ENCODE data around the gene MAPRE2.

Gene MAPRE2

DNA sequence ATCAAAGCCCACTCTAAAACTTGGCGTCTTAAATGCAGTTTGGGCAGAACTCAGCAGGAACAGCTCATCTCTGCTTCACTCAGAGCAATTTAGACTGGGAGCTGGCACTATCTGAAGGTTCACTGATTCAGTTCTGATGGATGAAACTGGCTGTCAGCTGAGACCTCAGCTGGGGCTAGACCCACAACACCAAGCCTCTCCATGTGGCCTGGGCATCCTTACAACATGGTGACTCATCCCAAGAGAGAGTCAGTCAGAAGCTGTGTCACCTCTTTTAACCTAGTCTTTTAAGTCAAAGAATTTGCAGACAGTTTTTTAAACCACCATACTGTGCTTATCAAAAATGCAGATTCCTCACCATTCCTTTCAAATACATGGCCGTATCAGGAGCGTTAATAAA, 137.0 kb downstream of the MAPRE2 start:
- no peaks in the 10 kb centered on the region for H3K27me3 Mint-ChIP-seq
- H3K27ac Mint-ChIP-seq: no peak overlapping the region
- peak; percentile 53 to 64 for ATAC-seq (replicated peaks)
- peaks cover 0 to 9% of the 10 kb centered on the region in 2 donors for H3K9me3 Mint-ChIP-seq
- H3K36me3 Mint-ChIP-seq: no peaks in the 10 kb centered on the region
- no peak overlapping the region for H3K4me3 Mint-ChIP-seq
- peaks cover 6 to 7% of the 10 kb centered on the region in 2 donors for H3K4me1 Mint-ChIP-seq
- DNase-seq: no peak

DNA sequence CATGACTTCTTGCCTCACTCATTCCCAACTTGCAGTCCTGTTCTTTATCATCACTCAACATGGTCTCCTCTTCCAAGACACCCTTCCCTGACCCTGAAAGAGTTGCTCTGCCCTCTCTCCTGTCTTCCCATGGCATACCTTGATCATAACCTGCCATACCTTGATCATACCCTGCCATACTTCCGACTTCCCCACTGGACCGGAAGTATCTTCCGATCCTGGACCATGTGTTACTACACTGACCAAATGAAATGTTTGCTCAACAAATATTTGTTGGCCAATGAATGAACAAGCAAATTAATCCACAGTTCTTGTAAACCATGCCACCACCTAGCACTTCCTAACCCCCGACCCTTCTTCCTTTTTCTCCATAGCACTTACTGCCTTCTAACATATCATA, 138.7 kb downstream of the MAPRE2 start:
- Mint-ChIP-seq H3K36me3 (no peaks in the 10 kb centered on the region), H3K4me3 (no peak overlapping the region), H3K9me3 (peaks cover 0 to 9% of the 10 kb centered on the region in 2 donors), H3K27ac (no peak overlapping the region), H3K4me1 (peaks cover 0 to 2% of the 10 kb centered on the region in 2 donors), H3K27me3 (no peaks in the 10 kb centered on the region)
- ATAC-seq (replicated peaks) (no peak), DNase-seq (no peak)

DNA sequence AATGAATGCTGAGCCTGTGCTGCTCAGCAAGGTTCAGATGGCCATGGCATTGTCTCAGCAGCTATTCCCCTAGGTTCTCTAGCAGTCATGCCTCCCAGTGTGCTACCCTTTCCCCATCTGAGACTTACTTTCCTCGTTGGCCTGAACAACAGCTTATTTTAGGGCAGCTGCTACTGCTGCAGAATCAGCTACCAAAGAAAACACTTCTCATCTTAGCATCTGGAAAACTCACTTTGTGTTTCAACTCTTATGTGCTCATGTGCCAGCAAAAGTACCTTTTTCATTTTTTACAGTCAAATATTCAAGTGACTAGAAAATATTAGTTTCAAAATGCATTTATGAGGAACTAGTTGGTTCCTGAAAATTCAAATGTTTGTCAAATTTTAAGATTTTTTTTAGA, 139.2 kb downstream of the MAPRE2 start:
- no peaks in the 10 kb centered on the region for H3K36me3 Mint-ChIP-seq
- no peak for DNase-seq
- H3K4me1 Mint-ChIP-seq: peaks cover 0 to 2% of the 10 kb centered on the region in 2 donors
- H3K27me3 Mint-ChIP-seq: no peaks in the 10 kb centered on the region
- H3K9me3 Mint-ChIP-seq: peaks cover 0 to 9% of the 10 kb centered on the region in 2 donors
- no peak overlapping the region for H3K4me3 Mint-ChIP-seq
- ATAC-seq (replicated peaks): peak; percentile 18 to 23
- no peak overlapping the region for H3K27ac Mint-ChIP-seq

DNA sequence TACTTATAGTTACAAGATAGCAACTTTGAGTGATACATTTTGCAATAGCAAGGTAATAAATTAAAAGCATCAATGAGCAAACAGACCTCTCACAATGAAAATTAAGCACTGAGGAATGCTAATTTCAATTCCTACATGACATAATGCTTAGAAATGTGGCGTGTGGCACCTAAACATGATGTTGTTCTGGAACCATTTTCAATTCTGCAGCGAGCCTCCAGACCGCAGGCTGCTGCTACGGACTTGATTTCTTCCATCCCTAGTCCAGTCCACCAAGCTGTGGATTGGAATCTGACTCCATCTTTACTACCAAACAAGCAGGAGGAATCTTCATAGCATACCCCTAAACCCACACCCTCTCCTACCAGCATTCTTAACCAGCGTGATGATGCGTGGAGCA, 140.9 kb downstream of the MAPRE2 start:
- Mint-ChIP-seq H3K9me3 (no peaks in the 10 kb centered on the region), H3K27me3 (no peaks in the 10 kb centered on the region), H3K27ac (no peak overlapping the region), H3K36me3 (no peaks in the 10 kb centered on the region), H3K4me1 (peaks cover 2 to 7% of the 10 kb centered on the region in 2 donors), H3K4me3 (no peak overlapping the region)
- ATAC-seq (replicated peaks) (no peak), DNase-seq (no peak)

DNA sequence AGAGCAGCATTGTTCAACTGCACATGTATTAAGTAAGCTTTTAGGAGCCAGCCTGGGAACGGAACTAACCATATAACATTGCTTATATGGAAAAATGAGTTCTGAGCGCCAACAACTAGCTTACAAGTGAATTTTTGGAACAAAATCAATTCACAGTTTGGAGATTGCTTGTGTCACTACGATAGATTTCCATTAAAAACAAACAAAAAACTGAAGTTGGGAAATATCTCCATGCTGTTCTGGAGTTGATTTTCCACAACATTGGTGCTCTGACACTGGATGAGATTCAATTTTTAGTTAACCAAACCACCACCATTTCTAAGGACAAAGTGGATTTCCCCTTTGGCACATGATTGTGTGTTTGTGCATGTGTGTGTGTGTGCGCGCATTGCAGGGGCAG, 142.7 kb downstream of the MAPRE2 start:
- no peak for DNase-seq

DNA sequence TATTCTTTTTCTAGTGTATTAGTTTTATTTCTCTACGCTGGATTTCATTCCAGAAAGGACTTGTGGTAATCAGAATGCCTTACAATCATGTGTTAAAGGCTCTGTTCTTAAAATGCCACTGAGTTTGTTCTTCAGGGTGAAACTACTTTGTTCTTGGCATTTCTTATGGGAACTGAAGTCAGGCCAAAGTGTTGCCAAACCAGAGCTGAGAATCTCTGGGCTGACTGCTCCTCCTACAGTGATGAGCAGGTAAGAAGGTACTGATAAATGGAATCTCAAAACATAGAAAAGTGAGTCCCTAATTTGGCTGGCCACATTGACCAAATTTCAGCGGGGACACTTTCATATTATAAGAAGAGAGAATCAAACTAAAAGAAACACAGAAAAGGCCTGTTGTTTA, 144.6 kb downstream of the MAPRE2 start:
- Mint-ChIP-seq H3K9me3 (no peaks in the 10 kb centered on the region), H3K27me3 (no peaks in the 10 kb centered on the region), H3K27ac (no peak overlapping the region), H3K4me1 (peaks cover 2 to 8% of the 10 kb centered on the region in 2 donors), H3K4me3 (no peak overlapping the region), H3K36me3 (no peaks in the 10 kb centered on the region)
- no peak for DNase-seq
- ATAC-seq (replicated peaks): no peak

More for the DNA sequence above, 142.7 kb downstream of the MAPRE2 start:
- Mint-ChIP-seq H3K4me1 (peaks cover 2 to 8% of the 10 kb centered on the region in 2 donors), H3K27me3 (no peaks in the 10 kb centered on the region), H3K9me3 (no peaks in the 10 kb centered on the region), H3K27ac (no peak overlapping the region), H3K36me3 (no peaks in the 10 kb centered on the region), H3K4me3 (no peak overlapping the region)
- ATAC-seq (replicated peaks): no peak

DNA sequence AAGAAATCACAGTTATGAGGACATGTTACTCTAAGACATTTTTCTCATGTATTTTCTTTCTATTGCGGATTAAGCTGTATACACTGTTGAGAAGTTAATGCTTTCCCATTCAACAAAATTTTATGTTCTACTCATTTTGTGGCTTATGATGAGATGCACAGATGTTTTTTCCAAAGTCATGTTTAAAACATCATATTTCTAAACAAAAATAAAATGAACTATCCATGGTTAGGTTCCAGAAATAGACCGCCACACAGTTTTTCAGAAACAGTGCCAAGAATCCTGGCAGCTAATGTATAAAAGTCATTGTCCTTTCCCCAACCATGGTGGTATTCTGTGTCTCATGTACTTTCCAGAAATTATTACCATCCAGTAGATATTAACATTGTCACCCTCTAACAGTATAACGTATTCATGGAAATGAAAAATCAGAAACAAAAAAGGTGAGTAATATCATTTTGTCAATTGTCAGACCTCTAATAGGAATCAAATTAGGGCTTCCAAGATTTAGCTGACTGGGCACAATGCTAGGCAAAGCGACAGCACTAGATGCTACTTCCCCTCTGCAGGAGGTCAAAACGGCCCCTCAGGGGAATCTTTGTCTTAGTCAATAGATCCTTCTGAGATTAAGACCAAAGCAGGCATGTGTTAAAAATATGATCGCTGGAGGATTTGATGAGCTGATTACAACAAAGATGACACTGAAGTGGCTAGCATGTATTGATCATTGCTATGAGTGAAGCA, 145.2 kb downstream of the MAPRE2 start:
- H3K36me3 Mint-ChIP-seq: no peaks in the 10 kb centered on the region
- no peaks in the 10 kb centered on the region for H3K27me3 Mint-ChIP-seq
- H3K9me3 Mint-ChIP-seq: no peaks in the 10 kb centered on the region
- ATAC-seq (replicated peaks) (peak; percentile 58 to 67), DNase-seq (no peak)
- no peak overlapping the region for H3K4me3 Mint-ChIP-seq
- no peak overlapping the region for H3K27ac Mint-ChIP-seq
- H3K4me1 Mint-ChIP-seq: peaks cover 2 to 8% of the 10 kb centered on the region in 2 donors

DNA sequence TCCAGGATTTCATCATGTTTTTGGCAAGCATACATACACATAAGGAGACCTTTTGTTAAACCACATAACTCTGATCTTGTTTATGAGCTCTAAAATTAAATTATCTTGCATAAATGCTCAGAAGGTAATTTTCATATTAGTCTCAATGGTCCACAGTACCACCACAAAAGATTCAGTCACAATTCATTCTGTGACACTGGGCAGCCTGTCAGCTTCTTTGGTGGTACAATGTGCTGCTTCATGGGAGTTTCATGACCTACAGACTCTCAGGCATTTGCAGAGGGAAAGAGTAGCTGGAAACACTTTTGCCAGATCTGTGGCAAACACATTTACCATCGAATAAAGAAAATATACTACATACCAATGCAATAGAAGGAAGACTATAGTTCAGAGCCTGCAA, 148.3 kb downstream of the MAPRE2 start:
- ATAC-seq (replicated peaks) (no peak), DNase-seq (no peak)
- Mint-ChIP-seq H3K27me3 (no peaks in the 10 kb centered on the region), H3K36me3 (no peaks in the 10 kb centered on the region), H3K4me1 (peaks cover 2 to 15% of the 10 kb centered on the region in 2 donors), H3K4me3 (no peak overlapping the region), H3K27ac (no peak overlapping the region), H3K9me3 (no peaks in the 10 kb centered on the region)

DNA sequence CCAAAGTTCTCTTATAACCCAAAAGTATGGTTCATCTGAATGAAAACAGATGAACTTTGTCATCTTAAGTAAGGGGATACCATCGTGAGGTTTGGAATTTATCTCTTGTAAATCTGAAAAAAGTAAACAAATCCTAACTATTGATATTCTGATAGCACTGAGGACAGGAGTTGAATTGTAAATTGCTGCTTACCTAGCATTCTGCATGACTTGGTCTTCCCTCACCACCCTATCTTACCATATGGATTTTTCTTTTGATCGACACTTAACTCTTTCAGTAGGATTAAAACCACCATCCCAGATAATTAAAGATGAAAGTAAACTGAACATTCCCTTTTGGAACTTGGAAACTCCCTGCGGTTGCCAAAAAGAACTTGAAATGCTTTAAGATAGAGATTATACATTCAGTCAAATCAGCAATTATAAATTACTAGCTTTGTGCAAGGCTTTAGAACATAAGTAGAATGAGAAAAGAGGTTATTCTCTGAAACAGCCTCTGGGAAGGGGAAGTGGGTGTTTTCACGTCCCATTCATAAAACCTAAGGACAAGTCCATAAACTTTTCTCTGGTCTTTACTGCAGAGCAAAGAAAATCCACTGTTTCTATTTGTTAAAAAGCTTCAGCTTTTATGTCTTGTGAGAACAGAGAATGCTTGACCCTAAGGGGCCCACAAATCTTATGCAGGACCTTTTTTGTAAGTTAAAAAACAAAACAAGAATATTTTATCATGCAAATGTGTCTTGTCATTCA, 149.9 kb downstream of the MAPRE2 start:
- DNase-seq (no peak), ATAC-seq (replicated peaks) (no peak)
- peak overlapping the region; percentile 11 for H3K27ac Mint-ChIP-seq
- no peaks in the 10 kb centered on the region for H3K27me3 Mint-ChIP-seq
- H3K9me3 Mint-ChIP-seq: no peaks in the 10 kb centered on the region
- no peak overlapping the region for H3K4me3 Mint-ChIP-seq
- H3K4me1 Mint-ChIP-seq: peaks cover 2 to 15% of the 10 kb centered on the region in 2 donors
- no peaks in the 10 kb centered on the region for H3K36me3 Mint-ChIP-seq

DNA sequence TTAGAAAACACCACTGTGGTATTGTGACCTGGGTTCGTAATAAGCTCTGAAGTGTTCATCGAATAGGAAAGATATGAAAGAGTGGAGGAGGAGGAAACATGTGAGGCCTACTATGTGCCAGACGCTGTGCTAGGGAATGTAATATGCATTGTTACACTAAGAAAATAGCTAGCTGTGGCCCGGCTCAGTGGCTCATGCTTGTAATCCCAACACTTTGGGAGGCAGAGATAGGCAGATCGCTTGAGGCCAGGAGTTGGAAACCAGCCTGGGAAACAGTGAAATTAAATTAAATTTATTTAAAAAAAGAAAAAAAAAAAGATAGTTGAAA, 150.4 kb downstream of the MAPRE2 start:
- H3K27ac Mint-ChIP-seq: no peak overlapping the region
- no peaks in the 10 kb centered on the region for H3K9me3 Mint-ChIP-seq
- no peaks in the 10 kb centered on the region for H3K36me3 Mint-ChIP-seq
- no peaks in the 10 kb centered on the region for H3K27me3 Mint-ChIP-seq
- peaks cover 2 to 13% of the 10 kb centered on the region in 2 donors for H3K4me1 Mint-ChIP-seq
- DNase-seq: no peak
- no peak overlapping the region for H3K4me3 Mint-ChIP-seq
- no peak for ATAC-seq (replicated peaks)

DNA sequence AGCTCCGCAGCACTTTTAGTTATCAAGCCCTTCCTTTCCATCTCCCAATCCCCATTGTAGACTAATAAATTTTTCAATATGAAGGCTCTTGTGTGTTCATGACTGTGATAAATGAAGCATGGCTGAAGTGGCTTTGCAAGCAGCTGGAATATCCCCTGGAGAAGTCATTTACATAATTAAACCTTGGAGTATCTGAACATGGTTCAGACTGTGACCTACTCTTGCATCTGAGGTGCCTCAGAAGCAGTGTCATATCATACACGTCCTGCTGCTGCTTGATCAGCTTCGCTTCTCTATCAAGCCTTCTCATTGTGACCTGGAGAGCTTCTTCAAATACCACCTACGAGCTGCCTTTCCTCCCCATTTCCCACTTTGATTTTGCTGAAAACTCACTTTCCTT, 151.2 kb downstream of the MAPRE2 start:
- ATAC-seq (replicated peaks) (no peak), DNase-seq (no peak)
- Mint-ChIP-seq H3K27ac (no peak overlapping the region), H3K4me1 (peaks cover 2 to 7% of the 10 kb centered on the region in 2 donors), H3K27me3 (no peaks in the 10 kb centered on the region), H3K4me3 (no peak overlapping the region), H3K9me3 (no peaks in the 10 kb centered on the region), H3K36me3 (no peaks in the 10 kb centered on the region)

Data from stimulated activated naive B cell treated with anti-CD40 and anti-IgM and Interleukin-4, amounts not matched to agents 10 μg/mL and 1 μg/mL and 100 μg/mL, for 72 hours (primary cell).